Peyer's patch (tissue), 4 donors: ENCODE results near the gene PCNX2.

Experiments used
- POLR2A ChIP-seq, 2 donors: fragments of 450-650 bp; IDR thresholded peaks; one replicate each; pipeline ENCODE4 v1.5.1; 2017; ENCODE audit warnings: antibody characterized with exemption in 2 of 2, mild to moderate bottlenecking in 2 of 2, moderate library complexity in 2 of 2
- TF ChIP-seq, protein P1 (sequence below), 6 experiments: fragments of 450-650 bp in 4 of 6; fragments of 200-600 bp in 2 of 6; sonication (generic) in 1 of 6; IDR thresholded peaks; one replicate each; pipeline ENCODE4 v1.5.1; 2017 to 2019; ENCODE audit warnings: antibody characterized with exemption in 6 of 6, mild to moderate bottlenecking in 3 of 6, moderate library complexity in 1 of 6

DNA sequence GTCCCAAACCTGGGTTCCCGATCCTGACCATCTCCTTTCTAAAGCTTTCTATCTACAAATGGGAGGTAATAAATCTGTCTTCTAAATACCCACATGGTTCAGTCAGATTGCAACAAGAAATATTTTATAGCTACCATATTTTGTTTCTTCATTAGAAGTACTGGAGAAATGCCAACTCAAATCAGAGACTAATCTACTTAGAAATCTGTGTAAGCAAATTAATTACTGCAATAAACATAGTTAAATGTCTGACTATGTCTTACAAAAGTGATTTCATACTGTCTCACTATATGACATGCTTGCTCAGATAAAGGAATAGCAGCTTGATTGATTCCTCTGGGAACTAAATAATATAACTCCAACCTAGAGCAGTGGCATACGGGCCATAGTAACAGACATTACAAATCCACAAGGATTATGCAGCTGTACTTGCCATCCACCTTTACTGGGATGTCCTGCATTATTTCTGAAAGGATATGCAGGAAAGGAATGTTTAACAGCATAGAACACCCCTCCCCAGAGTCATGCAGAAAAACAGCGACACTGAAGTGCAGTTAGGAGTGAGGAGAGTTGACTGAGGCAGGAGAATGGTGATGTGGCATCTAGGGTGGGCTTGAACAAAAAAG is 80.3 kb downstream of the PCNX2 start:
- TF ChIP-seq, protein P1, sequence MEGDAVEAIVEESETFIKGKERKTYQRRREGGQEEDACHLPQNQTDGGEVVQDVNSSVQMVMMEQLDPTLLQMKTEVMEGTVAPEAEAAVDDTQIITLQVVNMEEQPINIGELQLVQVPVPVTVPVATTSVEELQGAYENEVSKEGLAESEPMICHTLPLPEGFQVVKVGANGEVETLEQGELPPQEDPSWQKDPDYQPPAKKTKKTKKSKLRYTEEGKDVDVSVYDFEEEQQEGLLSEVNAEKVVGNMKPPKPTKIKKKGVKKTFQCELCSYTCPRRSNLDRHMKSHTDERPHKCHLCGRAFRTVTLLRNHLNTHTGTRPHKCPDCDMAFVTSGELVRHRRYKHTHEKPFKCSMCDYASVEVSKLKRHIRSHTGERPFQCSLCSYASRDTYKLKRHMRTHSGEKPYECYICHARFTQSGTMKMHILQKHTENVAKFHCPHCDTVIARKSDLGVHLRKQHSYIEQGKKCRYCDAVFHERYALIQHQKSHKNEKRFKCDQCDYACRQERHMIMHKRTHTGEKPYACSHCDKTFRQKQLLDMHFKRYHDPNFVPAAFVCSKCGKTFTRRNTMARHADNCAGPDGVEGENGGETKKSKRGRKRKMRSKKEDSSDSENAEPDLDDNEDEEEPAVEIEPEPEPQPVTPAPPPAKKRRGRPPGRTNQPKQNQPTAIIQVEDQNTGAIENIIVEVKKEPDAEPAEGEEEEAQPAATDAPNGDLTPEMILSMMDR (IDR thresholded peaks at IDR 0.05), result no peak
- TF ChIP-seq POLR2A (IDR thresholded peaks at IDR 0.05), result no peak
